LNCaP clone FGC (cell line): ENCODE measurements around the gene RLIM.

Source experiments
- DNase-seq: peaks from one replicate; pipeline ENCODE4 v3.0.0-alpha.2; 2011; ENCODE audit warnings: low read depth
- H3K4me3 ChIP-seq: 2 replicates; pipeline ENCODE4 v1.5.1; 2011; ENCODE audit warnings: mild to moderate bottlenecking, low read depth, low read length, control low read depth
- CTCF ChIP-seq: IDR thresholded peaks from 2 replicates; pipeline ENCODE4 v1.5.1; 2012; ENCODE audit warnings: mild to moderate bottlenecking; ENCODE audit not compliant: control insufficient read depth, insufficient read depth; ENCODE audit errors: extremely low read depth

Gene RLIM

DNA sequence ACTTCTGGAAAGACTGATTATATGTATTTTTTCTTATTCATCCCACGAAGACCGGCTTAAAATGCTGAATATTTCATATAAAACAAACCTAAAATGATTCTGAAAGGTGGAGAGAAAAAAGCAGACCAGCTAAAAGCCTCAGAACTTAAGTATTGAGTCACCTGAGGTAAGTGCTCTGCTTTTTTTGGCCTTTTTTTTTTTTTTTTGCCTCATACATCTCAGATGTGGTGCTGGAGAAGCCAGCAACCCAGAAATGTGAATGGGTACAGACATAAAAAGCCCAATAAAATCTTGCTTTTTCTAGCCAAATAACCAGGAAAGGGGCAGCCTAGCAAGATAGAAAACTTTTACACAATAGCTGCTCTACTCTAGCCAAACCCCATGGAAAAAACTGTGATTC lies 57.0 kb downstream of the RLIM start:
- H3K4me3 ChIP-seq: no peak overlapping the region
- DNase-seq: no peak
- TF ChIP-seq CTCF: no peak

- no peak for TF ChIP-seq CTCF
- H3K4me3 ChIP-seq: no peak overlapping the region
- DNase-seq: no peak
These were observed 62.5 kb downstream of the RLIM start for GRCh38 chrX:74551934-74552333.

DNA sequence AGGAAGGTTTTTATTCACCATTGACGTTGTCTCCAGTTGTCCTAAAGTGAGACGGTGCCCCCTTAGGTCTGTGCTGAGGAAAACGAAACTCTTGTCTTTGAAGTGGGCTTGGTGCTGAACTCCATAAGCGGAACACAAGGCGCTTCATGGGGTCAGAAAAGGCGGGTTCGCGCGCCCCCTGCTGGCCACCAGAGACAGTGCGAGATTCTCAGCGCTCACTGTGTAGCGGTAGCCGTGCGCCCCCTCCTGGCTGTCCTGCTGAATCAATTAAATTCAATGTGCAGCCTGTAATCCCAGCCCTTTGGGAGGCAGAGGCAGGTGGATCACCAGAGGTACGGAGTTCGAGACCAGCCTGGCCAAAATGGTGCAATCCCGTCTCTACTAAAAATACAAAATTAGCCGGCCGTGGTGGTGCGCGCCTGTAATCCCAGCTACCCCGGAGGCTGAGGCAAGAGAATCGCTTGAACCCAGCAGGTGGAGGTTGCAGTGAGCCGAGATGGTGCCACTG lies 64.1 kb downstream of the RLIM start:
- peak; percentile 11 for DNase-seq

DNA sequence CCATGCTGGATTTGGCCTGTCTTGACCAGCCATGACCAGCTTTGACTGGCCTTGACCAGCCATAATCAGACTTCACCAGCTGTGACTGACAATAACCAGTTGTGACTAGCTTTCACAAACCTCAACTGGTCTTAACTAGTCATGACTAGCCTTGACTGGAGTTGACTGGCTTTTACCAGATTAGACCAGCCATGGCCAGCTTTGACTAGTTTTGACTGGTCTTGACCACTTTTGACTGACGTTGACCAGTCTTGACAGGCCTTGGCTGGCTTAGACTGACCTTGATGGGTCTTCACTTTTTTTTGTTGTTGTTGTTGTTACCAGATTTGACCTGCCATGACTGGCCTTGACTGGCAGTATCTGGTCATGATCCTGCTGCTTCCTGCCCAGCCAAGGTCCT lies 67.4 kb downstream of the RLIM start:
- H3K4me3 ChIP-seq: no peak overlapping the region
- no peak for TF ChIP-seq CTCF
- no peak for DNase-seq

More for the DNA sequence above, 64.1 kb downstream of the RLIM start:
- H3K4me3 ChIP-seq: no peak overlapping the region
- peak; percentile 98 for TF ChIP-seq CTCF

DNA sequence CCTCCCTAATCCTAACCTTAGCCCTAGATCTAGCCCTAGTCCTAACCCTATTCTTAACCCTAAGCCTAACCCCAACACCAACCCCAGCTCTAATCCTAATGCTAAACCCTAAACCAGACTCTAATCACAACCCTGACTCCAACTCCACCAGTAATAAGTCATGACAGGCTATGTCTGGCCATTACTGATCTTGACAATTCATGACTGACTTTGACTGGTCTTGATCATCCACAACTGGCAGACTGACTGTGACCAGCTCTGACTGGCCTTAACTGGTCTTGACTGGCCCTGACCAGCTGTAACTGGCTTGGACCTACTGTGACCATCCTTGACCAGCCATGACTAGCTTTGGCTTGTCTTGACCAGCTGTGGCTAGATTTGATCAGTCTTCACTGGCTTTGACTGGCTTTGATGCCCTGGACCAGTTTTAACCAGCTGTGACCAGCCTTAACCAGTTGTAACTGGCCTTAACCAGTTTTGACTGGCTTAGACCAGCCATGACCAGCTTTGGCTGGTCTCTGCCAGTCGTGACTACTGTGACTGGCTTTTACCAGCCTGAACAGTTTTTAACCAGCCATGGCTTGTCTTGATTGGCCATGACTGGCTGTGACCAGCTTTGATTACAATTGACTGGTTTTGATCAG lies 68.4 kb downstream of the RLIM start:
- no peak overlapping the region for H3K4me3 ChIP-seq
- no peak for DNase-seq
- TF ChIP-seq CTCF: no peak

- TF ChIP-seq CTCF: no peak
- DNase-seq: peak; percentile 1
- no peak overlapping the region for H3K4me3 ChIP-seq
These were observed 73.7 kb downstream of the RLIM start for GRCh38 chrX:74540635-74541249.
